ENCODE results near the gene DCAF10.

- no peak for TF ChIP-seq CTCF (conservative IDR thresholded peaks at IDR 0.05)
- no peak for TF ChIP-seq EZH2 (IDR thresholded peaks at IDR 0.05; ENCODE audit: low read depth)
These were observed 22.1 kb upstream of the DCAF10 start for GRCh38 chr9:37778534-37778933.
